Esophagus (tissue), 2 donors: Measurements from ENCODE around the gene BTK. TPM values are rescaled to one million over a fixed set of nuclear protein-coding genes. Genes with fewer than 3 reads are reported as not detected.
"Not testable (repeated sequence)": the region's sequence is repeated elsewhere in the genome, so short reads cannot be mapped to it uniquely, and the experiment has no call there.

ENCODE experiments used
- H3K27ac ChIP-seq, 2 donors: one replicate each; pipeline ENCODE4 v1.5.1; 2013; ENCODE audit warnings: low read depth in 2 of 2, mild to moderate bottlenecking in 2 of 2, inconsistent platforms in 1 of 2, low read length in 1 of 2, moderate library complexity in 1 of 2
- H3K27me3 ChIP-seq, 2 donors: one replicate each; pipeline ENCODE4 v1.6.1; 2013; ENCODE audit warnings: low read length in 2 of 2, control low read depth in 1 of 2, mild to moderate bottlenecking in 1 of 2; ENCODE audit not compliant: insufficient read depth in 2 of 2, control insufficient read depth in 1 of 2
- H3K36me3 ChIP-seq, 2 donors: one replicate each; pipeline ENCODE4 v1.6.1; 2013; ENCODE audit warnings: low read length in 1 of 2; ENCODE audit not compliant: control insufficient read depth in 2 of 2, insufficient read depth in 2 of 2
- H3K4me1 ChIP-seq, 2 donors: one replicate each; pipeline ENCODE4 v1.6.1; 2013; ENCODE audit warnings: low read length in 1 of 2; ENCODE audit not compliant: control insufficient read depth in 2 of 2, insufficient read depth in 2 of 2
- H3K4me3 ChIP-seq, 2 donors: one replicate each; pipeline ENCODE4 v1.5.1; 2013; ENCODE audit warnings: low read length in 2 of 2, mild to moderate bottlenecking in 2 of 2, low read depth in 1 of 2, moderate library complexity in 1 of 2
- H3K9me3 ChIP-seq, 2 donors: one replicate each; pipeline ENCODE4 v1.6.1; 2013; ENCODE audit warnings: mild to moderate bottlenecking in 2 of 2, low read depth in 1 of 2, low read length in 1 of 2, moderate library complexity in 1 of 2; ENCODE audit not compliant: control insufficient read depth in 2 of 2, insufficient read depth in 1 of 2
- WGBS, 2 donors: extraction: QIAGEN DNeasy Blood & Tissue Kit; methylation state at CpG; one replicate each; pipeline ENCODE4 v1.1.7; 2013; 5-methylcytosine and 5-hydroxymethylcytosine counted together
- polyA plus RNA-seq, 2 donors: library from polyadenylated mRNA; stranded (reverse); fragments of 200-250 nt; gene quantifications; one replicate each; pipeline ENCODE4 v1.2.3, GENCODE V29; 2013
- donor health status: healthy with polysubstance abuse.
- donor health status: Bipolar disorder and iron deficiency.

Gene BTK
- polyA plus RNA-seq, 2 donors = 0.55 to 1.1 TPM

DNA sequence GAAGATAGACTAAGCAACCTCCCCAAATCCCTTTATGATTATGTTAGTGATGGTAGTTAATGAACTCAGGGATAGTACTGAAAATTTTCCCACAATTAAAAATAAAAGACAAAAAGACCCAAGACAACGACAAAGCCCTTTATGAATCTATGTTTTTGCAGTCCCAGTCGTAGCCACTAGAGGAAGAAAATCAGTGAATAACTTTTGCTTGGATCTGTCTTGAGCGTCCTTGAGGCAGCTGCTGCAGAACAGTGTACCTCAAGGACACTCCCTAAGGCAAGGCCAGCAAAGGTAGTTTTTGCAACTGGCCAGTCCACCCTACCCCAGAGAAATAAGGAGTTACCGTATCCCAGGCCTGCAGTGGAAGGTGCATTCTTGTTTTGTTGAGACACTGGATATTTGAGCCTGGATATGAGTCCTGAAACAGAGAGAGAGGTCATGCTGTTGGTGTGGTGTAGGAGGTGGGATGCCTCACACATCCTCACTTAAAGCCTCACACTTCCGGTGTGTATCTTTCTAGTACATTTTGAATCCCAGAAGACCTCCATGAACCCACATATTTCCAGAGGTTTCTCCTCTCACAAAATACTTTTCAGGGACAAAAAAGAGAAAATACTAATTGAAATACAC is 28.7 kb downstream of the BTK start:
- H3K36me3 ChIP-seq = no peaks in the 10 kb centered on the region
- WGBS, 2 donors = 49 to 66% methylated on average over 5 of the region's 5 CpGs
- no peaks in the 10 kb centered on the region for H3K27me3 ChIP-seq

DNA sequence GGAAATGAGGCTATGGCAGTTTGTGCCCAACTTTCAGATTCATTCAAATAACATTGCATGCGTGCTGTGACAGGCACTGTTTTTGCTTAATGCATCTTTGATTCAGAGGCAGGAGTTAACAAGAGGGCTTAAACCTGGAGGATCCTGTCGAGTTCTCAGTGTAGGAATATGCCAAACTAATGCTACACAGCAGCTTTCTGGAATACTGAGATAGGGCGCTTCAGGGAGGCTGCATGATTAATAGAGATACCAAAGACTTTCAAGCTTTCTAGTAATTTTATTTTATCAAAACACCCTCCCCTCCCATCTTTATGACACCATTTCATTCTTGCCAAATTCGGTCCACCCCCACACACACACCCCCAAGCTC is 36.8 kb downstream of the BTK start:
- H3K4me1 ChIP-seq = no peaks in the 10 kb centered on the region
- 24 to 34% methylated on average over 4 of the region's 4 CpGs for WGBS, 2 donors
- no peaks in the 10 kb centered on the region for H3K36me3 ChIP-seq
- peak overlapping the region; percentile 60 to 63 for H3K4me3 ChIP-seq
- no peaks in the 10 kb centered on the region for H3K9me3 ChIP-seq
- H3K27ac ChIP-seq = peak overlapping the region in 1 of 2 donors; percentile 90
- no peaks in the 10 kb centered on the region for H3K27me3 ChIP-seq

More for the DNA sequence above, 28.7 kb downstream of the BTK start:
- no peak overlapping the region for H3K4me3 ChIP-seq
- no peaks in the 10 kb centered on the region for H3K9me3 ChIP-seq
- H3K4me1 ChIP-seq = peaks cover 0 to 3% of the 10 kb centered on the region in 2 donors
- H3K27ac ChIP-seq = no peak overlapping the region

DNA sequence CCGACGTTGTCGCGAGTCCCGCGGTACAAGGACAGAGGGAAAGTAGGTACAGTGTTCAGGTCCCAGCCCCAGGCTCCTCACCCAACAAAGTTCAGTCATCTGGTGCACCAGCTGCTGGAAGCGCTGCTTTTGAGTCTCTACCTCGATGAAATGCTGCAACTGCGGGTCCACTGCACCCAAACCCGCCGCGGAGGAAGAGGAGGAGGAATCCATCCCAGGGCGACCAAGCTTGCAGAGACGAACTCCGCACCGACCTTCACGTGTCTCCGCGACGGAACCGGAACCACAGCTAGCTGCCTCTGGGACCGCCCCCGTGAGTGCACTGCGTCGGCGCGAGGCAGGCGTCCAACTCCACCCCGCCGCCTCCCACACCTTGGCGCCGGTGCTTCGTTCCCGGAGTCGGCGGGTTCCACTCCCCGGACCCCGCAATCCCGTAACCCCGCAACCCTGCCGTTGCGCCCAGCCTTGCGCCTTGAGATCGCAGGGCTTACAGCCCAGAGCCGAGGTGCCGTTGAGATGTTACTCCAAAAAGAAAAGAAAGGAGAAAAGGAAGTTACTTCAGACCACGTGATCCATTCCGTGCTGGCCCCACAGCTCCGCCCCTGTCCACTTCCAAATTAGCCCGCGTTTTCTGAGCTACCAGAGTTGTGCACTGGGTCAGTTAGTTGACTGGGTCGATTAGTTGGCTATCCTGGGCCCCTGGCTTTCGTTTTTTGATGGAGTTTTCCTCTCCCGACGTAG is 37.4 kb downstream of the BTK start, which contains the start of gene TIMM8A:
TIMM8A (minus strand) TSS at position 291 of the 741 bp plus-strand sequence; CDS start at position 213, 78 bp downstream.
- Histone ChIP-seq H3K27me3 (no peaks in the 10 kb centered on the region), H3K4me1 (no peaks in the 10 kb centered on the region), H3K4me3 (peak within 1 kb of the TSS; percentile 60 to 63), H3K36me3 (no peaks in the 10 kb centered on the region), H3K9me3 (no peaks in the 10 kb centered on the region), H3K27ac (peak within 1 kb of the TSS; percentile 76 to 90)
- WGBS, 2 donors = 0 to 28% methylated on average over 52 to 55 of the region's 55 CpGs

DNA sequence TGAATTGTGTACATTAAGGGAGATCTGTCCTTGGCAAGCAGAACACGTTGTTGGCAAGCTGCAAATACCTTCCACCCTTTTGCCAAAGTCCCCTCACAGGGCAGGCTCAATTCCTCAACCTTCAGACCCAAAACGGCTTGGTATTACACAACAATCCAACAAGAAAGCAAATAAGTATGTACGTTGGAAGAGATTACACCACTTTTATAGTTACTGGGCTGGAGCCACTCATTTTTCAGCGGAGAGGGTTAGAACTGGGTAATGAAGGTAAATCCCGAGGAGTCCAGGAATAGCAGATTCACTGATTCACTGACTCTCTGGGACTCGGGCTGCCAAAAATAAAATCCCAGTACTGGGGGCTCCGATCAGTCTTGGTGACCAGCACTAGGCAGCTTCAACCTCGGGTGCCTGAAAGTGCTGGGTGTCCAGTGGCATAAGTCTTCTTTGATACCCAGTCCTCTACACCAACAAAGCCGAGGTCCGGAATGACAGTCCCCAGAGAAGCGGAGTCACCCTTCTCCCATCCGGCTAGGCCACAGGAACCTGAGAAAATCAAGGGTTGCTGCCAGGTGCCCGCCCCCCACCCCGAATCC is 38.0 kb downstream of the BTK start:
- H3K27me3 ChIP-seq = no peaks in the 10 kb centered on the region
- WGBS, 2 donors = 0 to 25% methylated on average over 14 of the region's 14 CpGs
- no peaks in the 10 kb centered on the region for H3K36me3 ChIP-seq
- no peaks in the 10 kb centered on the region for H3K9me3 ChIP-seq
- H3K4me1 ChIP-seq = no peaks in the 10 kb centered on the region
- H3K27ac ChIP-seq = peak overlapping the region; percentile 59 to 76
- peak overlapping the region; percentile 60 to 63 for H3K4me3 ChIP-seq

DNA sequence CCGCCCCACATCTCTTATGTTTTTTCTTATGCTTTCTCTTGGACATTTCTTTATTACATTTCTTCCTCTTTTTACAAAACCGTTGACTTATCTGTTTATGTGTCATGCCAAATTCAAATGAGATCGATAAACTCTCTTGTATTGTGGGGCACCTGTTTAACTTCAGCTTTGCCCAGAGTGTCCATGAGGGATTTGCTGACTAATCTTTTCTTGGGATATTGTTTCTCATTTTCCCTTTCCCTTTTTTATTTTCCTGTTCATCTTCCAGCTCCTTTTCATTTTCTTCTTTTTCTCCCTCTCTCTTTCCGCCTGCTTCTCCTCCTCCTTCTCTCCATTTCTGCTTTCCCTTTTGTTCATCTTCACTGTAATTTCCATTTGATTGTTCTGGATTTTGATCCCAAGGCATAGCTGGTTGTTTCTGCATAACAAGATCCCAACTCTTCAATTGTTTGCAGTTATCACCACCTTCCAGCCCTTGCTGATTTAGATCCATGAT is 48.2 kb downstream of the BTK start:
- H3K27ac ChIP-seq = no peak overlapping the region
- WGBS, 2 donors = 85 to 88% methylated on average over 4 of the region's 4 CpGs
- no peaks in the 10 kb centered on the region for H3K27me3 ChIP-seq
- no peak overlapping the region for H3K4me3 ChIP-seq
- H3K36me3 ChIP-seq = no peaks in the 10 kb centered on the region
- no peaks in the 10 kb centered on the region for H3K4me1 ChIP-seq
- no peaks in the 10 kb centered on the region for H3K9me3 ChIP-seq

DNA sequence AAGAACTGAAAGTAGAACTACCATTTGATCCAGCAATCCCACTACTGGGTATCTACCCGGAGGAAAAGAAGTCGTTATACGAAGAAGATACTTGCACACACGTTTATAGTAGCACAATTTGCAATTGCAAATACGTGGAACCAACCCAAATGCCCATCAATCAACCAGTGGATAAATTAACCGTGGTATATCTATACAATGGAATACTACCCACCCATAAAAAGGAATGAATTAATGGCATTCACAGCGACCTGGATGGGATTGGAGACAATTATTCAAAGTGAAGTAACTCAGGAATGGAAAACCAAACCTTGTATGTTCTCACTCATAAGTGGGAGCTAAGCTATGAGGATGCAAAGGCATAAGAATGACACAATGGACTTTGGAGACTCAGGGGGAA is 51.7 kb downstream of the BTK start:
- H3K27me3 ChIP-seq, H3K9me3 ChIP-seq, H3K27ac ChIP-seq, H3K4me1 ChIP-seq, H3K36me3 ChIP-seq, H3K4me3 ChIP-seq: not testable (repeated sequence)
- 75 to 77% methylated on average over 7 of the region's 7 CpGs for WGBS, 2 donors

DNA sequence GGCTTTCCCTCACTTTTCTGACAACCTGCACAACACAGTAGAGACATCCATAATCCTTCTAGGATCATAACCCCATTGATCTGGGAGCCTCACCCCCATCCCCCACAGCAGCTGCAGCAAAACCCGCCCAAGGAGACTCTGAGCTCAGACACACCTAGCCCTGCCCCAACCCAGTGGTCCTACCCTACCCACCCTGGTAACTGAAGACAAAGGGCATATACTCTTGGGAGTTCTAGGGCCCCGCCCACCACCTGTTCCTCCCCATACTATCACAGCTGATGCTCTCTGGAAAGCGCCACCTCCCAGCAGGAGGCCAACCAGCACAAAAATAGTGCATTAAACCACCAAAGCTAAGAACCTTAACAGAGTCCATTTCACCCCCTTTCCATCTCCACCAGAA is 59.4 kb downstream of the BTK start:
- H3K27me3 ChIP-seq, H3K27ac ChIP-seq, H3K9me3 ChIP-seq, H3K36me3 ChIP-seq, H3K4me1 ChIP-seq, H3K4me3 ChIP-seq: not testable (repeated sequence)
- 56 to 91% methylated on average over 3 of the region's 3 CpGs for WGBS, 2 donors

DNA sequence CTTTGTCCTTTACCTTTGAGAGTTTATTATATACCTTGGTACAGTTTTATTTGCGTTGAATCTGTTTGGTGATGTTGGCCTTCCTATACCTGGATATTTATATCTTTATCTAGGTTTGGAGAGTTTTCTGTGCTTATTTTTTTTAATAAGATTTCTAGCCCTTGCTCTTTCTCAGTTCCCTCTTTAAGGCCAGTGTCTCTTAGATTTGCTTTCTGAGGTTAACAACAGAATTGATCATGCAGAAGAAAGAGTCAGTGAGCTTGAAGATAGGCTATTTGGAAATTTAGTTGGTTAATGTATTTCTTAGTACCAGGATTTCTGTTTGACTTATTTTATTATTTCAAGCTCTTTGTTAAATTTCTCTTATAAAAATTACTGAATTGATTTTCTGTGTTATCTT is 82.2 kb downstream of the BTK start:
- no peaks in the 10 kb centered on the region for H3K36me3 ChIP-seq
- 82 to 95% methylated on average over 1 of the region's 1 CpG for WGBS, 2 donors
- no peaks in the 10 kb centered on the region for H3K27me3 ChIP-seq
- no peak overlapping the region for H3K4me3 ChIP-seq
- no peaks in the 10 kb centered on the region for H3K9me3 ChIP-seq
- H3K27ac ChIP-seq = no peak overlapping the region
- no peaks in the 10 kb centered on the region for H3K4me1 ChIP-seq
